ENCODE data around the gene GPR12.

GPR12 gene

DNA sequence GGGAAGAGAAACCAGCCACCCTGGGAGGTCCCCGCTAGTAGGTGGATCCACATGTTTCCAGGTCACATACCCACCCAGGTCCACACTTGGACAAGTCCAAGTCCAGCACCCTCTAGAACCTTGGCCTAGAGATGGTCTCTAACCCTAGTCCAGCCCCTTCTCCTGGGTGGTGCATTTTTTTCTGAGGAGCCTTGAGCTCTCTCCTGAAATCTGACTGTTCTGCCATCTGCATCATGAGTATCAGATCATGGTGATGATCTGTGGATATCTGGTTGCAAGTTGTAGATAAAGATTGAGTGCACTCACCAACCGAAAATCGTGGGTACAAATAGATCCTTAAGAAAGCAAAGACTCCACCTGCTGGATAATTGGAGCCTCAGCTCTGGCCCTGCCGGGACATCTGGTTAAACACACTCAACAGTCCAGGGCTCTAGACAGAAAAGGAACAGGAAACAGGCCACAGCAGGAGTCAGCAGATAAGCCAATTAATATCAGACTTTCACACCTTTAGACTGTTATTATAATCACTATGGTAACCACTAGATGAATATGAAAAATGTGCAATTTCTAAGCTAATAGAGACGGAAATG lies 41.1 kb downstream of the GPR12 start:
- TF ChIP-seq CTCF (IDR thresholded peaks at IDR 0.05; ENCODE audit: low read depth, low read length, poor library complexity, severe bottlenecking) (no peak), EZH2phosphoT487 (IDR thresholded peaks at IDR 0.05; ENCODE audit: borderline replicate concordance, low read length) (no peak)
- H3K36me3 ChIP-seq (ENCODE audit: control insufficient read depth, low read length): no peaks in the 10 kb centered on the region
- H3K4me3 ChIP-seq (ENCODE audit: low read length): no peak overlapping the region

DNA sequence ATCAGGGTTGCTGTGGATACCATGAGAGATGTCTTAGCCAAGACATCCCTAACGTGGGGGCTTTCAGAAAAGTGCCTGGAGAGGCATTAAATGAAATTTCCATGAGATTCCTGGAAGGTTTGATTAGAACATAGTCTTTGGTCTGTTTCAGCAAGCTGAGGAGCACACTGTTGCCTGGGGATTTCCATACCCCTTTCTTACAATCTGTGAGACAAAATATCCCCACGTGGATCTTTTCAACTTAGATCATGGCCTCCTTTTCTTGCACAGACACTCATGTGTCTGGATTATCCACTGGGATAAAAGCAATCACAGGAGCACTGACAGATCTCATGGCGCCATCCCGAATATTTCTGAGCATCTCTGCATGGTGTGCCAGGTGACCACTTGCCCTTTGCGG lies 41.7 kb downstream of the GPR12 start:
- H3K4me2 ChIP-seq (ENCODE audit: low read length): no peak overlapping the region
- H3K4me1 ChIP-seq (ENCODE audit: control insufficient read depth, low read length): peaks cover 11% of the 10 kb centered on the region
- H3K79me2 ChIP-seq (ENCODE audit: control insufficient read depth, low read length): no peaks in the 10 kb centered on the region
- no peaks in the 10 kb centered on the region for H4K20me1 ChIP-seq (ENCODE audit: control insufficient read depth, insufficient read depth, low read depth, low read length)
- no peaks in the 10 kb centered on the region for H3F3A ChIP-seq (ENCODE audit: control insufficient read depth, insufficient read depth)
- no peak overlapping the region for H3K4me3 ChIP-seq (ENCODE audit: low read length)
- no peaks in the 10 kb centered on the region for H3K9me2 ChIP-seq (replicated peaks; ENCODE audit: control insufficient read depth, low read length)
- no peak overlapping the region for H3K27ac ChIP-seq (ENCODE audit: low read depth, low read length)
- H3K36me3 ChIP-seq (ENCODE audit: control insufficient read depth, low read length): no peaks in the 10 kb centered on the region
- H3K9me3 ChIP-seq (ENCODE audit: control insufficient read depth, insufficient read depth, low read length): no peaks in the 10 kb centered on the region
- peaks cover 5% of the 10 kb centered on the region; the same call in 1 of the 2 replicates for H3K27me3 ChIP-seq (ENCODE audit: control insufficient read depth, low read length)
- TF ChIP-seq CTCF (IDR thresholded peaks at IDR 0.05; ENCODE audit: low read depth, low read length, poor library complexity, severe bottlenecking) (no peak), EZH2phosphoT487 (IDR thresholded peaks at IDR 0.05; ENCODE audit: borderline replicate concordance, low read length) (no peak)

More for the DNA sequence above, 41.1 kb downstream of the GPR12 start:
- no peaks in the 10 kb centered on the region for H4K20me1 ChIP-seq (ENCODE audit: control insufficient read depth, insufficient read depth, low read depth, low read length)
- H3K4me1 ChIP-seq (ENCODE audit: control insufficient read depth, low read length): peaks cover 11% of the 10 kb centered on the region
- peaks cover 5% of the 10 kb centered on the region; the same call in 1 of the 2 replicates for H3K27me3 ChIP-seq (ENCODE audit: control insufficient read depth, low read length)
- H3K9me2 ChIP-seq (replicated peaks; ENCODE audit: control insufficient read depth, low read length): no peaks in the 10 kb centered on the region
- H3K4me2 ChIP-seq (ENCODE audit: low read length): no peak overlapping the region
- H3K9me3 ChIP-seq (ENCODE audit: control insufficient read depth, insufficient read depth, low read length): no peaks in the 10 kb centered on the region
- no peaks in the 10 kb centered on the region for H3K79me2 ChIP-seq (ENCODE audit: control insufficient read depth, low read length)
- no peak overlapping the region for H3K27ac ChIP-seq (ENCODE audit: low read depth, low read length)
- no peaks in the 10 kb centered on the region for H3F3A ChIP-seq (ENCODE audit: control insufficient read depth, insufficient read depth)

- Histone ChIP-seq H4K20me1 (ENCODE audit: control insufficient read depth, insufficient read depth, low read depth, low read length) (no peaks in the 10 kb centered on the region), H3K27me3 (ENCODE audit: control insufficient read depth, low read length) (peaks cover 5% of the 10 kb centered on the region; the same call in 1 of the 2 replicates), H3K4me2 (ENCODE audit: low read length) (no peak overlapping the region), H3K79me2 (ENCODE audit: control insufficient read depth, low read length) (no peaks in the 10 kb centered on the region), H3K9me2 (replicated peaks; ENCODE audit: control insufficient read depth, low read length) (no peaks in the 10 kb centered on the region), H3F3A (ENCODE audit: control insufficient read depth, insufficient read depth) (no peaks in the 10 kb centered on the region), H3K9me3 (ENCODE audit: control insufficient read depth, insufficient read depth, low read length) (no peaks in the 10 kb centered on the region), H3K4me3 (ENCODE audit: low read length) (no peak overlapping the region), H3K36me3 (ENCODE audit: control insufficient read depth, low read length) (no peaks in the 10 kb centered on the region), H3K4me1 (ENCODE audit: control insufficient read depth, low read length) (peaks cover 11% of the 10 kb centered on the region), H3K27ac (ENCODE audit: low read depth, low read length) (no peak overlapping the region)
- TF ChIP-seq EZH2phosphoT487 (IDR thresholded peaks at IDR 0.05; ENCODE audit: borderline replicate concordance, low read length) (no peak), CTCF (IDR thresholded peaks at IDR 0.05; ENCODE audit: low read depth, low read length, poor library complexity, severe bottlenecking) (no peak)
Measured at GRCh38 chr13:26718146-26718545, 42.4 kb downstream of the GPR12 start.

Data from DOHH2 (cell line).